ENCODE results near the gene RHOD.

The RHOD gene, protein sequence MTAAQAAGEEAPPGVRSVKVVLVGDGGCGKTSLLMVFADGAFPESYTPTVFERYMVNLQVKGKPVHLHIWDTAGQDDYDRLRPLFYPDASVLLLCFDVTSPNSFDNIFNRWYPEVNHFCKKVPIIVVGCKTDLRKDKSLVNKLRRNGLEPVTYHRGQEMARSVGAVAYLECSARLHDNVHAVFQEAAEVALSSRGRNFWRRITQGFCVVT

GRCh38 chr11:67056267-67057204 lies at the start of gene RHOD:
TSS of gene RHOD (plus strand) at chr11:67056847. CDS start at chr11:67056903, 56 bp downstream.
- DNase-seq (ENCODE audit: low spot score): no peak

DNA sequence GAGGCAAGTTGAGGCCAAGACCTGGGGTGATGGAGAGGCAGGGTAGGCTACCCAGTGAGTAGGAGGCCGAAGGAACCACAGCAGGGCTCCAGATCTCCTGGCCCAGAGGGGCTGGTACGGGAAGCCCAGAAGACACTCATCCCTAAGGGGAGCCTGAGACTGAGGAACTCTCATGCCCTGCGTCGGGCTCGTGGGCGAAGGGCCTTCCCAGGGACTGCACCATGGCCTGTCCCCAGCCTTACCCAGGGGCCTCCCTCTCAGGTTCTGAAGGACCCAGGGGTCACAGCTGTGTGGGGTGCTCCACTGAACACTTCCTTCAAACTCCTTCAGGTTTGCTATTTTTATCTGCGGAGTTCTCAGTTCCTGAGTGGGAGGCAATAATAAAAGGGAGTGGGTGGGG lies 49.5 kb upstream of the RHOD start:
- no peak for DNase-seq (ENCODE audit: low spot score)

GRCh38 chr11:67010296-67010905 lies 46.2 kb upstream of the RHOD start:
- DNase-seq (ENCODE audit: low spot score): peak; percentile 94

- peak; percentile 58 for DNase-seq (ENCODE audit: low spot score)
Measured at GRCh38 chr11:67013511-67014045, 43.1 kb upstream of the RHOD start.

DNA sequence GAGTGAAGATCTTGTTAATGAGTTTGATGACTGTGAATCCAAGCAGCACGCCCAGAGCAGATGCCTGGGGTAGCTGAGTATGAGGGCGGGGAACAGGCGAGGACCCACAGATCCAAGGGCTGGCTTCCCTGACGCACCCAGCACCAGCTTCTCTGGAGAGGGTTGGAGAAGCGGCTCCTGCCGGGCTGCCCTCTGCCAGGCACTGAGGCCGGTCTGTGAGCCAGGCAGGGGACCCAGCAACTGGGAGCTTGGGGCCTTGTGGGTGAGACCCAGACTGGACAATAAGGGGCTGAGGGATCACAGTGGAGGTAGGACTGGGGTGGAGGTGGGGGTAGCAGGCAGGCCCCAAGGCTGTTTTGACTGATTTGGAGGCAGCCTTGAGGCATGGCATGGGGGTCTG lies 42.3 kb upstream of the RHOD start:
- DNase-seq (ENCODE audit: low spot score): no peak

DNA sequence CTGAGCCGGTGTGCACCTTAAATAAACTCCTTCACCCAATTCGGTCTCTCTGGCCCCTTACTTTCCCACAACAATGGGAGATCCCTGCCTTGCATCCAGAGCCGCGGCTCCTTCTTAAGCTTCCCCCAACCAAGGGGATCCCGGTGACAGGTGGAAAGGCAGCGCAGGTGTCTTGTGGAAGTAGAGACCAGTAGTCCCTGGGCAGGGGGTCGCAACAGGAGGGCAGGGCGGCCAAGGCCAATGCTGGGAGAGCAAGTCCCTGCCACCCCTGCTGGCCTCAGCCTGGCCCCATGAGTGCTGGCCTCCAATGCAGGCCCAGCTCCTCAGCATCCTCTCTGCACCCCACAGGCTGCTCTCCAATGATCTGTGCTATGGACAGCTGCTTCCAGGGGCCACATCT lies 41.6 kb upstream of the RHOD start:
- no peak for DNase-seq (ENCODE audit: low spot score)

- no peak for DNase-seq (ENCODE audit: low spot score)
Measured at GRCh38 chr11:67016550-67016949, 40.1 kb upstream of the RHOD start.

- DNase-seq (ENCODE audit: low spot score): no peak
Measured at GRCh38 chr11:67020949-67021348, 35.7 kb upstream of the RHOD start.

GRCh38 chr11:67022341-67022933 lies 34.2 kb upstream of the RHOD start:
- no peak for DNase-seq (ENCODE audit: low spot score)

- DNase-seq (ENCODE audit: low spot score): peak; percentile 43
Measured at GRCh38 chr11:67022961-67023956, 33.4 kb upstream of the RHOD start, which contains the start of gene SYT12. TSS of gene SYT12 (plus strand) at chr11:67023134. CDS start at chr11:67030145, 7,011 bp downstream.

- no peak for DNase-seq (ENCODE audit: low spot score)
Measured at GRCh38 chr11:67023957-67024353, 32.7 kb upstream of the RHOD start.

GRCh38 chr11:67024410-67024809 lies 32.2 kb upstream of the RHOD start:
- DNase-seq (ENCODE audit: low spot score): no peak

- peak; percentile 56 for DNase-seq (ENCODE audit: low spot score)
Measured at GRCh38 chr11:67024966-67025365, 31.7 kb upstream of the RHOD start.

- no peak for DNase-seq (ENCODE audit: low spot score)
Measured at GRCh38 chr11:67025750-67026149, 30.9 kb upstream of the RHOD start.

- no peak for DNase-seq (ENCODE audit: low spot score)
Measured at GRCh38 chr11:67026941-67027340, 29.7 kb upstream of the RHOD start.

- peak; percentile 67 for DNase-seq (ENCODE audit: low spot score)
Measured at GRCh38 chr11:67027483-67027930, 29.1 kb upstream of the RHOD start.

- peak; percentile 52 for DNase-seq (ENCODE audit: low spot score)
Measured at GRCh38 chr11:67027943-67028542, 28.6 kb upstream of the RHOD start.

GRCh38 chr11:67029146-67029545 lies 27.5 kb upstream of the RHOD start:
- DNase-seq (ENCODE audit: low spot score): no peak

DNA sequence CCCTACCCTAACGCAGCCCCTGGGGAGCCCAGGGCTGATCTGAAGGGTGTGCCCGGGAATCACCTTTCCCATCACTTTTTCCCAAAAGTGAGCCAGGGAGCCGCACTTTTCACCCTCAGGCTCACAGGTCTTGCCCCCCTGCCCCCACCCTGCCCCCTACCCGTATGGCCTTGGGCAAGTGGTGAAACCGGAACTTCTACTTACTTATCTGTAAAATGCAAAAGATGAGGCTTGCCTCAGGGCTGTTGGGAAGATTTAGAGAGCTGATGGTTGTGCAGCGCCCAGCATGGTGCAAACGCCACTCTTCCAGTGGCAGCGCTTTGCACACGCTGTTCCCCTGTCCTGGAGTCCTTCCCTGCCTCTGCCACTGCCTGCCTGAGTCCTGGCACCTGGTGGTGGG lies 25.7 kb upstream of the RHOD start:
- no peak for DNase-seq (ENCODE audit: low spot score)
